HG02852 (cell line): Measurements from ENCODE around the gene DEFB132.
A peak's percentile ranks its signal among the peaks of the same experiment; 100 is the strongest.
"Not testable (repeated sequence)": the region's sequence is repeated elsewhere in the genome, so short reads cannot be mapped to it uniquely, and the experiment has no call there.

Source experiments
- ATAC-seq: cut with Tn5 transposase; IDR thresholded peaks from one replicate; pipeline ENCODE4 v1.9.1; 2021; ENCODE audit warnings: mild to moderate bottlenecking, moderate library complexity; ENCODE audit not compliant: unreplicated experiment

Gene DEFB132

GRCh38 chr20:257419-257818, at the start of gene DEFB132:
Gene DEFB132, plus strand, starts transcription at chr20:257724. Its CDS starts 55 bp downstream, at chr20:257779.
- ATAC-seq: no peak

- ATAC-seq: no peak
These were observed 48.5 kb upstream of the DEFB132 start for GRCh38 chr20:208942-209566.

GRCh38 chr20:210809-211502, 46.6 kb upstream of the DEFB132 start:
- ATAC-seq: no peak

GRCh38 chr20:214383-214782, 43.1 kb upstream of the DEFB132 start:
- no peak for ATAC-seq

GRCh38 chr20:215796-216195, 41.7 kb upstream of the DEFB132 start:
- no peak for ATAC-seq

- no peak for ATAC-seq
These were observed 40.3 kb upstream of the DEFB132 start for GRCh38 chr20:217266-217665.

GRCh38 chr20:219290-220115, 38.0 kb upstream of the DEFB132 start:
- ATAC-seq: no peak

- ATAC-seq: no peak
These were observed 36.2 kb upstream of the DEFB132 start for GRCh38 chr20:221258-221830.

GRCh38 chr20:225879-226278, 31.6 kb upstream of the DEFB132 start:
- not testable (repeated sequence) for ATAC-seq

GRCh38 chr20:226958-227357, 30.6 kb upstream of the DEFB132 start, which contains the start of gene DEFB129:
Gene DEFB129, plus strand, starts transcription at chr20:227258. Its CDS starts 31 bp downstream, at chr20:227289.
- no peak for ATAC-seq

- no peak for ATAC-seq
These were observed 30.0 kb upstream of the DEFB132 start for GRCh38 chr20:227439-228105.

- ATAC-seq: no peak
These were observed 21.6 kb upstream of the DEFB132 start for GRCh38 chr20:235891-236290.

- peak; percentile 64 for ATAC-seq
These were observed 20.0 kb upstream of the DEFB132 start for GRCh38 chr20:237489-237888.

GRCh38 chr20:237929-238328, 19.6 kb upstream of the DEFB132 start:
- ATAC-seq: peak; percentile 70

- ATAC-seq: no peak
These were observed 14.6 kb upstream of the DEFB132 start for GRCh38 chr20:242905-243304.

- no peak for ATAC-seq
These were observed 6.2 kb upstream of the DEFB132 start for GRCh38 chr20:251354-251753.

- ATAC-seq: no peak
These were observed 4.7 kb upstream of the DEFB132 start for GRCh38 chr20:252801-253200.

- ATAC-seq: not testable (repeated sequence)
These were observed 4.1 kb upstream of the DEFB132 start for GRCh38 chr20:253447-253846.

- no peak for ATAC-seq
These were observed 840 bp downstream of the DEFB132 start for GRCh38 chr20:258269-258858.

- ATAC-seq: no peak
These were observed 1.4 kb downstream of the DEFB132 start for GRCh38 chr20:258963-259362.
